Activated T-cell treated with anti-CD3 and anti-CD28 coated beads for 24 hours (primary cell): ENCODE results near the gene FZD10.

Source experiments
- DNase-seq: peaks from one replicate; pipeline ENCODE4 v3.0.0-alpha.2; 2020; ENCODE audit warnings: low read depth

FZD10 gene

DNA sequence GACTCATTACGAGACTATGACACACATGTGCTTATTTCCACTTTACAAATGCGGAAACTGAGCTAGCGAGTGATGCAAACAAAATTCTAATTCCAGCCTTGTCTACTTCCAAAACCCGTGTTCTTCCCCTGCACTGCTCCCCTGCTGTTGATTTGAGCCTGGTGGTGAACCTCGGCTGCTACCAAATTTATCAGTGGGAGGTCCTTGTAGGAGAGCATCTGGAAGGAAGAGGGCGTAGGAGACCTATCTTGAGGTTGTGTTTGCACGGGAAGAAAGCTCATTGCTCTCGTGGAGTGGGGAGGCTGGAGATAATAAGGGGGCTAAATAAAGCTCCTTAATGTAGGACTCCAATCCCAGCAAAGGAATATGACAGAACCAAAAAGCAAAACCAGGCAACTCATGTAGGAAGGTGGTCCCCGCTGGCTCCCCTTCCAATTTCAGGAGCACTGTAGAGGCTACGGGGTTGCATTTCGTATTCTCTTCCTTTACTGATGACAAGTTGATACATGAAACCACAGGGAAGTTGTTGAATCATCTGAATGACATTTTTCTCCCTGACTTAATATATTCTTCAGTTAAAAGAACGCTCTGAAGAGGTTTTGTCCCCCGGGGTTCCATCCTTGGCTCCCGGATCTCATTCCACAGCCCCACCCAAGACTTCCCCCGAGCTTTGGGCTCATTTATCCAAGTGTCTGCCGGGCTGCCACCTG, 52.6 kb downstream of the FZD10 start:
- no peak for DNase-seq
